IPS DF 6.9 (cell line): Measurements from ENCODE around the gene FANCG.

ENCODE experiments used
- DNase-seq: peaks from one replicate; pipeline ENCODE4 v3.0.0-alpha.2; 2013; ENCODE audit warnings: low read depth, low spot score
- H3K27ac ChIP-seq: one replicate; pipeline ENCODE4 v1.5.1; 2013; ENCODE audit warnings: low read length, control low read depth
- H3K27me3 ChIP-seq: 2 replicates; pipeline ENCODE4 v1.6.1; 2013; ENCODE audit warnings: mild to moderate bottlenecking, low read length; ENCODE audit not compliant: control insufficient read depth, insufficient read depth
- H3K36me3 ChIP-seq: 2 replicates; pipeline ENCODE4 v1.6.1; 2013; ENCODE audit warnings: low read length; ENCODE audit not compliant: control insufficient read depth, insufficient read depth
- H3K4me1 ChIP-seq: 2 replicates; pipeline ENCODE4 v1.6.1; 2013; ENCODE audit warnings: low read length; ENCODE audit not compliant: control insufficient read depth, insufficient read depth
- H3K4me3 ChIP-seq: 2 replicates; pipeline ENCODE4 v1.5.1; 2013; ENCODE audit warnings: mild to moderate bottlenecking, low read length
- H3K9me3 ChIP-seq: 2 replicates; pipeline ENCODE4 v1.6.1; 2013; ENCODE audit warnings: low read length, inconsistent platforms; ENCODE audit not compliant: control insufficient read depth, insufficient read depth
- WGBS: extraction: QIAGEN DNeasy Blood & Tissue Kit; methylation state at CpG from one replicate; pipeline ENCODE4 v1.1.7; 2013; ENCODE audit warnings: mixed read lengths, missing lambda C conversion rate; ENCODE audit not compliant: insufficient read length, insufficient coverage; 5-methylcytosine and 5-hydroxymethylcytosine counted together

The FANCG gene

GRCh38 chr9:35042891-35043545, 36.7 kb downstream of the FANCG start:
- no peak overlapping the region for H3K4me3 ChIP-seq
- H3K4me1 ChIP-seq: no peaks in the 10 kb centered on the region
- no peaks in the 10 kb centered on the region for H3K9me3 ChIP-seq
- H3K27ac ChIP-seq: no peak overlapping the region
- H3K27me3 ChIP-seq: no peaks in the 10 kb centered on the region
- no peaks in the 10 kb centered on the region; the same call in 1 of the 2 replicates for H3K36me3 ChIP-seq
- no peak for DNase-seq
- WGBS: no CpG with 5 or more reads among the region's 6 CpGs

DNA sequence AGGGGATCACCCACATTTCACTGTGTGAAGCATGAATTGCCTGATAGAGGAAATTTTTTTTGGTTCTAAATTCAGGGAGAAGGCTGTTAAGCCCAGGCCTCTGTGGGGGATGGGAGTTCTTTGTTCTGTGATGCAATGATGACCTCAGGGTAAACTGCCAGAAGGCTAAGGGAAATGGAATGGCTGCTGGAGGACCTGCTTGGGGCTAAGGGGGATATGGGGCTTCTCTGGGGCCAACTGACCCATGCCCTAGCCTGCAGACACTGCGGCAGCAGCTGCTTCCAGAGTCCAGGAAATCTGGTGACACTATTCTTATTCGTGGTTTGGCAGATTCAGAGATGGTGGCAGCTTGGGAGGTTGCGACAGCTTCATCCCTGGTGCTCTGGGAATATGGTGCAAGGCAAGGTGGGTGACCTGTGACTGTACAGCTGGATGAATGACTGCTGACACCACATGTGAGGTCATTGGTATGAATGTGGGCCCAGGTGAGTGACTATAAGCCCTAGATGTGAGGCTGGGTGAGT, 37.6 kb downstream of the FANCG start:
- Histone ChIP-seq H3K27ac (no peak overlapping the region), H3K9me3 (no peaks in the 10 kb centered on the region), H3K4me1 (no peaks in the 10 kb centered on the region), H3K27me3 (no peaks in the 10 kb centered on the region), H3K36me3 (no peaks in the 10 kb centered on the region; the same call in 1 of the 2 replicates), H3K4me3 (no peak overlapping the region)
- WGBS: no CpG with 5 or more reads among the region's 3 CpGs
- DNase-seq: no peak

DNA sequence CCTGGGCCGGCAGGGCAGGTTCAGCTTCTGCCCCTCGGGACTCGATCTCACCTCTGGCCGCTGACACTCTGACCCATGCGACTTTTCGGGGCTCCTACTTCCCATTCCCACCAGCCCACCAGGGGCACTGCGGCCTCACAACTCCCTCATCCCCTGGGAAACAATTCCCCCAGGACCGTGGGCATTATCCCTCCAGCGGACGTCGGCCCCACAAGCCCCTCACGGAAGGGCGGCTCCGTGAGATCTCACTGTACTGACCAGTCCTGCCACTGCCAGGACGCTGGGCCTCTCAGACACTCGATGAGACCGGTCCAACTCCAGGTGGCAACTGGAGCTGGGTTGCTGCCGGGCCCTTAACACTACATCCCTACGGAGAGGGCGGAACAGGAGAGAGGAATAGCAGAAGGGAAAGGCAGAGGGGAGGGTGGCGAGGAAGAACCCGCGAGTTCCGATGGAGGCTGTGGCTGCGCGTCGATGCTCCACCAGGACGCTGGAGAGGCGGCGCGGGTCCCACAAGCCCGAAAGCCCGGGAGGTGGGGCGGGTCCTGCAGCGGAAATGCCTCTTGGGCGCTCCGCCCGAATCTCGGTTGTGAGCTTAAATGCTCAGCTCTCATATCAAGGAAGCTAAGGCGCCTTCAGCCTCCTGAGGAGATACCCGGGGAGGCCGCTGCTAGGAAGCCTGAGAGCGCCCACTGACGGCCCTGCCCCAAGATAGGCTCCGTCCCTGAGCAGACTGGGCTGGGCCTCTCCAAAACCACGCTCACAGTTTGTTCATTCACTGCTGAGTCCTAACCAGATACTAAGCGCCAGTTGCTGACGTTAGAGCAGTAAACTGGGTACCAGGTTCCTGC, 43.7 kb downstream of the FANCG start:
- no peaks in the 10 kb centered on the region for H3K36me3 ChIP-seq
- no peaks in the 10 kb centered on the region for H3K9me3 ChIP-seq
- H3K27ac ChIP-seq: no peak overlapping the region
- H3K4me3 ChIP-seq: no peak overlapping the region
- WGBS: no CpG with 5 or more reads among the region's 48 CpGs
- no peak for DNase-seq
- H3K4me1 ChIP-seq: no peaks in the 10 kb centered on the region
- no peaks in the 10 kb centered on the region for H3K27me3 ChIP-seq

GRCh38 chr9:35033101-35033500, 46.6 kb downstream of the FANCG start:
- H3K36me3 ChIP-seq: no peaks in the 10 kb centered on the region
- H3K4me1 ChIP-seq: no peaks in the 10 kb centered on the region
- DNase-seq: no peak
- H3K9me3 ChIP-seq: no peaks in the 10 kb centered on the region; the same call in 1 of the 2 replicates
- WGBS: no CpG with 5 or more reads among the region's 2 CpGs
- no peak overlapping the region for H3K27ac ChIP-seq
- no peak overlapping the region for H3K4me3 ChIP-seq
- H3K27me3 ChIP-seq: no peaks in the 10 kb centered on the region

DNA sequence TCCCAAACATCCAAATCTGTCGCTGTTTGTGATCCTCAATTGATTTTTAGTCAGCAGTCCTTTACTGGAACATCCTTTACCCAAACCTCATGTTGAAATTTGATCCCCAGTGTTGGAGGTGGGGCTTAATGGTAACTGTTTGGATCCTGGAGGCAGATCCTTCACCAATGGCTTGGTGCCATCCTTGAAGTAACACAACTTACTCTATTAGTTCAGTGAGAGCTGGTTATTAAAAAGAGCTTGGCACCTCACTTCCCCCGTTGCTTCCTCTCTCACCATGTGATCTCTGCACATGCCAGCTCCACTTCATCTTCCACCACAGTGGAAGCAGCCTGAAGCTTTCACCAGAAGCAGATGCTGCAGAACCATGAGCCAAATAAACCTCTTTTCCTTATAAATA, 49.9 kb downstream of the FANCG start:
- H3K4me3 ChIP-seq: no peak overlapping the region
- no CpG with 5 or more reads among the region's 2 CpGs for WGBS
- no peaks in the 10 kb centered on the region; the same call in 1 of the 2 replicates for H3K9me3 ChIP-seq
- no peak overlapping the region for H3K27ac ChIP-seq
- H3K4me1 ChIP-seq: peaks cover 3% of the 10 kb centered on the region
- DNase-seq: no peak
- H3K27me3 ChIP-seq: no peaks in the 10 kb centered on the region
- H3K36me3 ChIP-seq: no peaks in the 10 kb centered on the region

DNA sequence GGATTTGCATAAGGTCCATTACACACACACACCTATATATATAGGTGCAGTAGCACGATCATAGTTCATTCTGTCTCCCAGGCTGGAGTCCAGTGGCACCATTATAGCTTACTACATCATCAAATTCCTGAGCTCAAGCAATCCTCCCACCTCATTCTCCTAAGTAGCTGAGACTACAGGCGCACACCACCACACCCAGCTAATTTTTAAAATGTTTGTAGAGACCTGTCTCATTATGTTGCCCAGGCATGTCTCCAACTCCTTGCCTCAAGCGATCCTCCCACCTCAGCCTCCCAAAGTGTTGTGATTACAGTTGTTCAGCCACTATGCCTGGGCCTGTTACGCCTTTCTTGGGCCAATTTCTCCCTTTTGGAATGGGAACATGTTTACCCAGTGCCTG, 50.5 kb downstream of the FANCG start:
- H3K36me3 ChIP-seq: no peaks in the 10 kb centered on the region
- H3K4me3 ChIP-seq: no peak overlapping the region
- H3K27me3 ChIP-seq: no peaks in the 10 kb centered on the region
- H3K27ac ChIP-seq: no peak overlapping the region
- H3K9me3 ChIP-seq: no peaks in the 10 kb centered on the region; the same call in 1 of the 2 replicates
- WGBS: no CpG with 5 or more reads among the region's 4 CpGs
- no peak for DNase-seq
- H3K4me1 ChIP-seq: peaks cover 3% of the 10 kb centered on the region

- no peak overlapping the region for H3K27ac ChIP-seq
Measured at GRCh38 chr9:35028341-35028740, 51.4 kb downstream of the FANCG start.

GRCh38 chr9:35027860-35028259, 51.9 kb downstream of the FANCG start:
- Histone ChIP-seq H3K4me3 (no peak overlapping the region), H3K27me3 (no peaks in the 10 kb centered on the region), H3K27ac (no peak overlapping the region), H3K9me3 (no peaks in the 10 kb centered on the region; the same call in 1 of the 2 replicates), H3K4me1 (peaks cover 3% of the 10 kb centered on the region), H3K36me3 (no peaks in the 10 kb centered on the region)
- DNase-seq: no peak
- WGBS: no CpG with 5 or more reads among the region's 1 CpG

More at GRCh38 chr9:35028341-35028740, 51.4 kb downstream of the FANCG start:
- H3K27me3 ChIP-seq: no peaks in the 10 kb centered on the region
- no peaks in the 10 kb centered on the region; the same call in 1 of the 2 replicates for H3K9me3 ChIP-seq
- H3K4me3 ChIP-seq: no peak overlapping the region
- H3K4me1 ChIP-seq: peaks cover 3% of the 10 kb centered on the region
- no peaks in the 10 kb centered on the region for H3K36me3 ChIP-seq
- DNase-seq: no peak

DNA sequence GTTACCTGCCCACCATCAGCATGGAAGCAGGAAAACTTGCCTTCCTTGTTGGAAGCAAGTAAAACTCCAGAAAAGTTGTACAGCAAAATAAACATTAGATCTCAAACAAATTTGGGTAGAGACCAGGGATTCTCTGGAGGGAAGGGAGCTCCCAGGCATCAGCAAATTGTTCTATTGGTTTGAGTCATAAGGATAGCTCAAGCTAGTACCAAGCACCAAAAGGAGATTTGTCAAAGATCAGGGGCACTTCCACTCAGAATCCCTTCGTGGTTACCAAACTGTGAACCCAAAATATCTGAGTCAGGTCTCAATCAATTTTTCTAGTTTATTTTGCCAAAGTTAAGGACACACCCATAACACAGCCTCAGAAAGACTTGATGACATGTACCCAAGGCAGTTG, 52.4 kb downstream of the FANCG start:
- no peaks in the 10 kb centered on the region for H3K36me3 ChIP-seq
- no peaks in the 10 kb centered on the region; the same call in 1 of the 2 replicates for H3K9me3 ChIP-seq
- H3K27ac ChIP-seq: no peak overlapping the region
- peaks cover 3% of the 10 kb centered on the region for H3K4me1 ChIP-seq
- H3K4me3 ChIP-seq: no peak overlapping the region
- no peaks in the 10 kb centered on the region for H3K27me3 ChIP-seq
- no CpG with 5 or more reads among the region's 1 CpG for WGBS
- no peak for DNase-seq

GRCh38 chr9:35026671-35027070, 53.1 kb downstream of the FANCG start:
- H3K4me3 ChIP-seq: no peak overlapping the region
- WGBS: no CpG with 5 or more reads among the region's 3 CpGs

More at GRCh38 chr9:35026671-35027070, 53.1 kb downstream of the FANCG start:
- DNase-seq: no peak
- H3K4me1 ChIP-seq: peaks cover 3% of the 10 kb centered on the region
- H3K27ac ChIP-seq: no peak overlapping the region
- H3K27me3 ChIP-seq: no peaks in the 10 kb centered on the region
- no peaks in the 10 kb centered on the region for H3K36me3 ChIP-seq
- no peaks in the 10 kb centered on the region; the same call in 1 of the 2 replicates for H3K9me3 ChIP-seq
